GM12878 (cell line): ENCODE data around the gene MAP2K1. TPM values are rescaled to one million over a fixed set of nuclear protein-coding genes. Genes with fewer than 3 reads are reported as not detected.

Source experiments
- ATAC-seq: fragments of 200-7000 bp; cut with Tn5 transposase; 3 replicates; pipeline ENCODE4 v1.9.1; 2020; ENCODE audit warnings: mild to moderate bottlenecking, moderate library complexity
- BruUV-seq: library from RNA; stranded (reverse); fragments of 400-500 nt; replicated peaks from 2 replicates; lab custom pipeline; 2021; lab: Mats Ljungman, UMichigan
- CTCF ChIA-PET: fragments of 300-600 bp; sonication (Branson Sonifier 250); formaldehyde crosslinking; extraction: SDS; loops from one replicate; lab custom pipeline; 2021; ENCODE audit warnings: inconsistent platforms; lab: Yijun Ruan, JAX
- POLR2A ChIA-PET: fragments of 350-600 bp; formaldehyde crosslinking; extraction: SDS; loops from one replicate; lab custom pipeline; 2021; ENCODE audit warnings: inconsistent platforms; lab: Charles Lee
- RAD21 ChIA-PET: fragments of 300-600 bp; sonication (Branson Sonifier 250); formaldehyde crosslinking; loops from one replicate; lab custom pipeline; 2023; ENCODE audit warnings: antibody characterized with exemption; ENCODE audit not compliant: unreplicated experiment; lab: Charles Lee
- SMC1A ChIA-PET: fragments of 300-600 bp; sonication (Branson Sonifier 250); formaldehyde crosslinking; loops from one replicate; lab custom pipeline; 2023; ENCODE audit not compliant: unreplicated experiment, uncharacterized antibody; lab: Charles Lee
- DNase-seq: peaks from one replicate; pipeline ENCODE4 v3.0.0-alpha.2; 2011; ENCODE audit warnings: low read depth, low spot score
- FAIRE-seq: peaks from 3 replicates; lab custom pipeline; 2011; peaks lifted over from hg19 to GRCh38; lab: Jason Lieb, UNC
- H2AFZ ChIP-seq: 2 replicates; pipeline ENCODE4 v1.6.0; 2011; ENCODE audit warnings: low read depth, low read length, control low read depth; ENCODE audit not compliant: control insufficient read depth
- H3K27ac ChIP-seq: 2 replicates; pipeline ENCODE4 v1.5.1; 2011; ENCODE audit warnings: control low read depth; ENCODE audit not compliant: control insufficient read depth, insufficient read depth
- H3K27me3 ChIP-seq, 2 experiments: replicated peaks in 1 of 2; 2 replicates each; pipeline versions ENCODE4 v1.6.0 to v1.6.1; 2011; ENCODE audit warnings: low read length in 1 of 2; ENCODE audit not compliant: control insufficient read depth in 2 of 2, insufficient read depth in 2 of 2
- H3K36me3 ChIP-seq, 2 experiments: 2 replicates each; pipeline ENCODE4 v1.5.1; 2011; ENCODE audit warnings: low read length in 1 of 2; ENCODE audit not compliant: control insufficient read depth in 2 of 2, insufficient read depth in 2 of 2
- H3K4me1 ChIP-seq: 2 replicates; pipeline ENCODE4 v1.6.1; 2011; ENCODE audit warnings: mild to moderate bottlenecking, low read length, moderate library complexity, mixed read lengths; ENCODE audit not compliant: control insufficient read depth, insufficient read depth
- H3K4me2 ChIP-seq: 2 replicates; pipeline ENCODE4 v1.6.0; 2011; ENCODE audit warnings: control low read depth; ENCODE audit not compliant: control insufficient read depth, insufficient read depth
- H3K4me3 ChIP-seq: fragments of 200-600 bp; sonication (generic); 2 replicates; pipeline ENCODE4 v1.5.1; 2016
- H3K79me2 ChIP-seq: 2 replicates; pipeline ENCODE4 v1.6.0; 2011; ENCODE audit warnings: low read length; ENCODE audit not compliant: control insufficient read depth, insufficient read depth
- H3K9ac ChIP-seq: 2 replicates; pipeline ENCODE4 v1.8.0; 2011; ENCODE audit warnings: low read length, control low read depth, mixed read lengths; ENCODE audit not compliant: control insufficient read depth, insufficient read depth
- H3K9me3 ChIP-seq: replicated peaks from 3 replicates; pipeline ENCODE4 v1.5.1; 2011; ENCODE audit warnings: mild to moderate bottlenecking, low read length; ENCODE audit not compliant: control insufficient read depth, insufficient read depth
- H4K20me1 ChIP-seq: 2 replicates; pipeline ENCODE4 v1.6.0; 2011; ENCODE audit not compliant: control insufficient read depth, insufficient read depth
- MTA2 ChIP-seq: fragments of 450-650 bp; IDR thresholded peaks from 2 replicates; pipeline ENCODE4 v1.6.1; 2016; ENCODE audit warnings: low read depth, mild to moderate bottlenecking, moderate library complexity
- MTA3 ChIP-seq: IDR thresholded peaks from 2 replicates; pipeline ENCODE4 v1.6.1; 2012; ENCODE audit warnings: low read length, inconsistent platforms, borderline replicate concordance
- NBN ChIP-seq: fragments of 450-650 bp; IDR thresholded peaks from 2 replicates; pipeline ENCODE4 v1.6.1; 2016
- RELB ChIP-seq: fragments of 450-650 bp; IDR thresholded peaks from 2 replicates; pipeline ENCODE4 v1.6.1; 2017; ENCODE audit warnings: low read depth, mild to moderate bottlenecking, moderate library complexity
- SUPT20H ChIP-seq: IDR thresholded peaks from 2 replicates; pipeline ENCODE4 v1.6.1; 2011; ENCODE audit warnings: low read depth, mild to moderate bottlenecking, low read length, moderate library complexity, borderline replicate concordance; ENCODE audit not compliant: control insufficient read depth
- TAF1 ChIP-seq: IDR thresholded peaks from 2 replicates; pipeline ENCODE4 v1.6.1; 2011; ENCODE audit warnings: mild to moderate bottlenecking, low read depth, low read length, borderline replicate concordance
- ZNF384 ChIP-seq: IDR thresholded peaks from 2 replicates; pipeline ENCODE4 v1.6.1; 2012; ENCODE audit warnings: low read depth, mild to moderate bottlenecking, low read length, improper control_type of control experiment, borderline replicate concordance
- WGBS: methylation state at CpG from one replicate; pipeline ENCODE4 v1.1.6; 2016; ENCODE audit warnings: low lambda C conversion rate; ENCODE audit not compliant: insufficient replicate concordance, insufficient coverage; ENCODE audit errors: missing lambda C conversion rate; 5-methylcytosine and 5-hydroxymethylcytosine counted together
- in situ Hi-C: fragments of 300-500 bp; cut with MboI; formaldehyde crosslinking; loops from 9 replicates; pipeline ENCODE4 v1.14.3; 2018; ENCODE audit warnings: mixed read lengths
- intact Hi-C: fragments of 100-400 bp; cut with micrococcal nuclease; formaldehyde crosslinking; loops from one replicate; pipeline ENCODE4 v1.14.2; 2022; ENCODE audit not compliant: unreplicated experiment
- polyA plus RNA-seq, 11 experiments: library from polyadenylated mRNA; depleted of rRNA in 4 of 11; unstranded in 6 of 11; stranded (reverse) in 5 of 11; fragments of >200 nt; fragmentation: Nextera tagmentation in 4 of 11; fragmentation: Illumina TruSeq in 1 of 11; extraction: Ambion mirVana in 4 of 11; extraction: Trizol in 1 of 11; gene quantifications; 1 replicate in 1 of 11; 2 replicates in 10 of 11; pipeline versions ENCODE4 v1.2.1 to v1.2.3, GENCODE V29; 2011 to 2016; ENCODE audit warnings: inconsistent platforms in 2 of 11, missing spikeins in 2 of 11, low read depth in 1 of 11
- total RNA-seq, 4 experiments: library from RNA; depleted of rRNA in 3 of 4; stranded (reverse); fragments of >200 nt in 3 of 4; fragmentation: Illumina TruSeq in 1 of 4; extraction: Trizol in 1 of 4; gene quantifications; 2 replicates each; pipeline versions ENCODE4 v1.2.1 to v1.2.3, GENCODE V29; 2013 to 2021
- TF ChIP-seq, protein P1 (sequence below): fragments of 450-650 bp; IDR thresholded peaks from 2 replicates; pipeline ENCODE4 v1.6.1; 2016; ENCODE audit warnings: mild to moderate bottlenecking
- TF ChIP-seq, protein P2 (sequence below): fragments of 450-650 bp; conservative IDR thresholded peaks from 2 replicates; pipeline ENCODE4 v1.6.1; 2017; ENCODE audit warnings: mild to moderate bottlenecking, moderate library complexity
- TF ChIP-seq, protein P3 (sequence below): fragments of 150-350 bp; IDR thresholded peaks from 2 replicates; pipeline ENCODE4 v1.6.1; 2014; ENCODE audit warnings: mild to moderate bottlenecking, low read depth, low read length
- TF ChIP-seq, protein P4 (sequence below): fragments of 150-350 bp; IDR thresholded peaks from 2 replicates; pipeline ENCODE4 v1.6.1; 2016; ENCODE audit warnings: low read depth, low read length

MAP2K1 gene
- total and polyA plus RNA-seq, 10 of the 15 experiments (the other 5 are each of a cell fraction or from before 2014, with no cell fraction given) = 11.2 to 112 (median 56.6) TPM

DNA sequence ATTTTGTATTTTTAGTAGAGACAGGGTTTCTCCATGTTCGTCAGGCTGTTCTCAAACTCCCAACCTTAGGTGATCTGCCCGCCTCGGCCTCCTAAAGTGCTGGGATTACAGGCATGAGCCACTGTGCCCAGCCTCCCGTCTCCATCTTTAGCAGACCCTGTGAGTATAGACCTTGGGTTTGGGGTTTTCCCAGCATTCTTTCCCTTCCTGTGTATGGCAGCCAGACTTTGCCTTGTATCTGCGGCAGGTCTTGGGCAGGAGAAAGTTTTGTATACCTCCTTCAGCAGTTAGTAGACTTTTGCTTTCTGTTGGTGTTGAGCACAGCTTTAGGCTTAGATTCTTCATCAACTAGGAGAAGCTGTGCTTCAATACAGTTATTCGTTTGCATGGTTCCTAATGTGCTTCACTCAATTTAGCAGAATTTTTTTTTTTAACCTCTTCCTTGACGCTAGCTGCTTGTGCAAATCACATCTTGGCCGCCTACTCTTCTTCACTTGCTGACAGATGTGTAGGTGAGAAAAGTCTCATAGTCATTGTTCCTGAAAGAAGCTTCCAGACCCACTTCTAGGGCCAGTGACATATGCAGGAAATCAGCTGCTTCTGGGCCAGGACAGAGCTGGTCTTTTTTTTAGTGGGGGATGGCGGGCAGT, 38.4 kb downstream of the MAP2K1 start:
- DNase-seq (no peak), FAIRE-seq (no peak), ATAC-seq (peak; percentile 58)
- CTCF ChIA-PET = interaction anchor here (1.4 to 2.5 kb wide), 5 partner anchors 9 to 74 kb away, joined by 3 to 18 read pairs (median 6); partner anchors contain the start of gene SNAPC5
- Histone ChIP-seq H3K4me3 (peak overlapping the region; percentile 3; the same call in 1 of the 2 replicates), H3K27ac (peak overlapping the region; percentile 70), H3K36me3 (peaks cover 2 to 6% of the 10 kb centered on the region in 2 experiments; a peak in 1 of 4 replicates), H3K9ac (no peak overlapping the region; the same call in 1 of the 2 replicates), H2AFZ (no peak overlapping the region), H3K4me1 (peaks cover 51% of the 10 kb centered on the region), H3K9me3 (no peaks in the 10 kb centered on the region), H3K4me2 (peak overlapping the region; percentile 56), H3K27me3 (no peaks in the 10 kb centered on the region), H3K79me2 (peaks cover 83% of the 10 kb centered on the region), H4K20me1 (no peaks in the 10 kb centered on the region)
- POLR2A ChIA-PET = interaction anchor here (0.5 to 7.3 kb wide), 11 partner anchors 14 to 65 kb away, joined by 3 to 72 read pairs (median 3); partner anchors contain the start of gene MAP2K1
- RAD21 ChIA-PET = interaction anchor here (0.5 to 2.1 kb wide), 12 partner anchors 8 to 508 kb away, joined by 3 to 38 read pairs (median 4); partner anchors contain the start of genes MAP2K1 and SNAPC5
- intact Hi-C loops (no loop called here), in situ Hi-C loops (no loop called here)
- no TSS peak for BruUV-seq
- SMC1A ChIA-PET = interaction anchor here (0.7 to 6.2 kb wide), 11 partner anchors 9 to 81 kb away, joined by 3 to 52 read pairs (median 6); partner anchors contain the start of genes MAP2K1 and TIPIN
- 56% methylated on average over 9 of the region's 9 CpGs for WGBS
- TF ChIP-seq, protein P1, sequence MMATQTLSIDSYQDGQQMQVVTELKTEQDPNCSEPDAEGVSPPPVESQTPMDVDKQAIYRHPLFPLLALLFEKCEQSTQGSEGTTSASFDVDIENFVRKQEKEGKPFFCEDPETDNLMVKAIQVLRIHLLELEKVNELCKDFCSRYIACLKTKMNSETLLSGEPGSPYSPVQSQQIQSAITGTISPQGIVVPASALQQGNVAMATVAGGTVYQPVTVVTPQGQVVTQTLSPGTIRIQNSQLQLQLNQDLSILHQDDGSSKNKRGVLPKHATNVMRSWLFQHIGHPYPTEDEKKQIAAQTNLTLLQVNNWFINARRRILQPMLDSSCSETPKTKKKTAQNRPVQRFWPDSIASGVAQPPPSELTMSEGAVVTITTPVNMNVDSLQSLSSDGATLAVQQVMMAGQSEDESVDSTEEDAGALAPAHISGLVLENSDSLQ = peak; percentile 48; the same call in 1 of the 2 replicates
- TF ChIP-seq MTA2 = peak; percentile 46; the same call in 1 of the 2 replicates
- TF ChIP-seq, protein P2, sequence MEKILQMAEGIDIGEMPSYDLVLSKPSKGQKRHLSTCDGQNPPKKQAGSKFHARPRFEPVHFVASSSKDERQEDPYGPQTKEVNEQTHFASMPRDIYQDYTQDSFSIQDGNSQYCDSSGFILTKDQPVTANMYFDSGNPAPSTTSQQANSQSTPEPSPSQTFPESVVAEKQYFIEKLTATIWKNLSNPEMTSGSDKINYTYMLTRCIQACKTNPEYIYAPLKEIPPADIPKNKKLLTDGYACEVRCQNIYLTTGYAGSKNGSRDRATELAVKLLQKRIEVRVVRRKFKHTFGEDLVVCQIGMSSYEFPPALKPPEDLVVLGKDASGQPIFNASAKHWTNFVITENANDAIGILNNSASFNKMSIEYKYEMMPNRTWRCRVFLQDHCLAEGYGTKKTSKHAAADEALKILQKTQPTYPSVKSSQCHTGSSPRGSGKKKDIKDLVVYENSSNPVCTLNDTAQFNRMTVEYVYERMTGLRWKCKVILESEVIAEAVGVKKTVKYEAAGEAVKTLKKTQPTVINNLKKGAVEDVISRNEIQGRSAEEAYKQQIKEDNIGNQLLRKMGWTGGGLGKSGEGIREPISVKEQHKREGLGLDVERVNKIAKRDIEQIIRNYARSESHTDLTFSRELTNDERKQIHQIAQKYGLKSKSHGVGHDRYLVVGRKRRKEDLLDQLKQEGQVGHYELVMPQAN = 0 out of 2 replicates have a peak, but pooled peaks have one; percentile 5
- TF ChIP-seq, protein P3, sequence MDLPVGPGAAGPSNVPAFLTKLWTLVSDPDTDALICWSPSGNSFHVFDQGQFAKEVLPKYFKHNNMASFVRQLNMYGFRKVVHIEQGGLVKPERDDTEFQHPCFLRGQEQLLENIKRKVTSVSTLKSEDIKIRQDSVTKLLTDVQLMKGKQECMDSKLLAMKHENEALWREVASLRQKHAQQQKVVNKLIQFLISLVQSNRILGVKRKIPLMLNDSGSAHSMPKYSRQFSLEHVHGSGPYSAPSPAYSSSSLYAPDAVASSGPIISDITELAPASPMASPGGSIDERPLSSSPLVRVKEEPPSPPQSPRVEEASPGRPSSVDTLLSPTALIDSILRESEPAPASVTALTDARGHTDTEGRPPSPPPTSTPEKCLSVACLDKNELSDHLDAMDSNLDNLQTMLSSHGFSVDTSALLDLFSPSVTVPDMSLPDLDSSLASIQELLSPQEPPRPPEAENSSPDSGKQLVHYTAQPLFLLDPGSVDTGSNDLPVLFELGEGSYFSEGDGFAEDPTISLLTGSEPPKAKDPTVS = no peak
- no peak for TF ChIP-seq TAF1
- TF ChIP-seq, protein P4, sequence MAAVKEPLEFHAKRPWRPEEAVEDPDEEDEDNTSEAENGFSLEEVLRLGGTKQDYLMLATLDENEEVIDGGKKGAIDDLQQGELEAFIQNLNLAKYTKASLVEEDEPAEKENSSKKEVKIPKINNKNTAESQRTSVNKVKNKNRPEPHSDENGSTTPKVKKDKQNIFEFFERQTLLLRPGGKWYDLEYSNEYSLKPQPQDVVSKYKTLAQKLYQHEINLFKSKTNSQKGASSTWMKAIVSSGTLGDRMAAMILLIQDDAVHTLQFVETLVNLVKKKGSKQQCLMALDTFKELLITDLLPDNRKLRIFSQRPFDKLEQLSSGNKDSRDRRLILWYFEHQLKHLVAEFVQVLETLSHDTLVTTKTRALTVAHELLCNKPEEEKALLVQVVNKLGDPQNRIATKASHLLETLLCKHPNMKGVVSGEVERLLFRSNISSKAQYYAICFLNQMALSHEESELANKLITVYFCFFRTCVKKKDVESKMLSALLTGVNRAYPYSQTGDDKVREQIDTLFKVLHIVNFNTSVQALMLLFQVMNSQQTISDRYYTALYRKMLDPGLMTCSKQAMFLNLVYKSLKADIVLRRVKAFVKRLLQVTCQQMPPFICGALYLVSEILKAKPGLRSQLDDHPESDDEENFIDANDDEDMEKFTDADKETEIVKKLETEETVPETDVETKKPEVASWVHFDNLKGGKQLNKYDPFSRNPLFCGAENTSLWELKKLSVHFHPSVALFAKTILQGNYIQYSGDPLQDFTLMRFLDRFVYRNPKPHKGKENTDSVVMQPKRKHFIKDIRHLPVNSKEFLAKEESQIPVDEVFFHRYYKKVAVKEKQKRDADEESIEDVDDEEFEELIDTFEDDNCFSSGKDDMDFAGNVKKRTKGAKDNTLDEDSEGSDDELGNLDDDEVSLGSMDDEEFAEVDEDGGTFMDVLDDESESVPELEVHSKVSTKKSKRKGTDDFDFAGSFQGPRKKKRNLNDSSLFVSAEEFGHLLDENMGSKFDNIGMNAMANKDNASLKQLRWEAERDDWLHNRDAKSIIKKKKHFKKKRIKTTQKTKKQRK = no peak
- no peak for TF ChIP-seq SUPT20H
- peak; percentile 39; the same call in 1 of the 2 replicates for TF ChIP-seq NBN
- TF ChIP-seq RELB = peak; percentile 48; the same call in 1 of the 2 replicates
- peak; percentile 69; the same call in 1 of the 2 replicates for TF ChIP-seq ZNF384
- TF ChIP-seq MTA3 = 0 out of 2 replicates have a peak, but pooled peaks have one; percentile 15
